HCT116 (cell line): ENCODE results near the gene RBM33. TPM values are rescaled to one million over a fixed set of nuclear protein-coding genes. Genes with fewer than 3 reads are reported as not detected.
"Not testable (repeated sequence)": the region's sequence is repeated elsewhere in the genome, so short reads cannot be mapped to it uniquely, and the experiment has no call there.

Source experiments
- ATAC-seq: fragments of 200-7000 bp; cut with Tn5 transposase; 2 replicates; pipeline ENCODE4 v1.9.1; 2020; ENCODE audit warnings: mild to moderate bottlenecking, moderate library complexity
- BruUV-seq: library from RNA; stranded (reverse); fragments of 400-500 nt; replicated peaks from 2 replicates; lab custom pipeline; 2021; lab: Mats Ljungman, UMichigan
- CTCF ChIA-PET: fragments of 300-600 bp; sonication (Branson Sonifier 250); formaldehyde crosslinking; loops from one replicate; lab custom pipeline; 2021; ENCODE audit warnings: antibody characterized with exemption; lab: Charles Lee
- POLR2A ChIA-PET: fragments of 300-600, 350-600 bp; sonication (Branson Sonifier 250); formaldehyde crosslinking; loops from one replicate; lab custom pipeline; 2021; ENCODE audit warnings: antibody characterized with exemption; lab: Charles Lee
- RAD21 ChIA-PET, 2 experiments: fragments of 300-600 bp; sonication (Branson Sonifier 250); formaldehyde crosslinking; loops; one replicate each; lab custom pipeline; 2023; ENCODE audit warnings: low total read pairs in 2 of 2; ENCODE audit not compliant: uncharacterized antibody in 2 of 2, unreplicated experiment in 2 of 2, low non-redundant PET in 1 of 2; lab: Charles Lee
- DNase-seq: peaks from one replicate; pipeline ENCODE4 v3.0.0-alpha.2; 2010; ENCODE audit warnings: low read depth, low spot score
- H2AFZ ChIP-seq: fragments of 200-600 bp; shearing (Covaris generic), sonication (generic); 2 replicates; pipeline ENCODE4 v1.6.1; 2017; ENCODE audit warnings: low read depth, mixed run types, mixed read lengths, antibody characterized with exemption, low read length; ENCODE audit not compliant: poor library complexity, severe bottlenecking
- H3K27ac ChIP-seq: 2 replicates; pipeline ENCODE4 v1.5.1; 2012; ENCODE audit warnings: low read depth, low read length
- H3K27me3 ChIP-seq: fragments of 200-600 bp; sonication (generic); 2 replicates; pipeline ENCODE4 v1.6.1; 2016; ENCODE audit warnings: mixed run types, low read length, mixed read lengths; ENCODE audit not compliant: insufficient read depth
- H3K36me3 ChIP-seq, 2 experiments: fragments of 200-500 bp in 1 of 2; fragments of 200-600 bp in 1 of 2; sonication (Bioruptor generic) in 1 of 2; sonication (generic) in 1 of 2; 2 replicates each; pipeline versions ENCODE4 v1.5.1 to v1.6.1; 2014 to 2016; ENCODE audit warnings: low read length in 2 of 2, inconsistent platforms in 1 of 2, mixed read lengths in 1 of 2, mixed run types in 1 of 2; ENCODE audit not compliant: insufficient read depth in 2 of 2, control insufficient read depth in 1 of 2
- H3K4me1 ChIP-seq, 2 experiments: fragments of 200-600 bp in 1 of 2; sonication (generic) in 1 of 2; 2 replicates each; pipeline versions ENCODE4 v1.5.1 to v1.6.1; 2012 to 2017; ENCODE audit warnings: low read length in 2 of 2, inconsistent platforms in 1 of 2, mild to moderate bottlenecking in 1 of 2, mixed read lengths in 1 of 2, mixed run types in 1 of 2, moderate library complexity in 1 of 2; ENCODE audit not compliant: insufficient read depth in 2 of 2, control insufficient read depth in 1 of 2
- H3K4me2 ChIP-seq: fragments of 200-600 bp; sonication (generic); 2 replicates; pipeline ENCODE4 v1.6.1; 2017; ENCODE audit warnings: mixed run types, low read length, mixed read lengths
- H3K4me3 ChIP-seq, 2 experiments: fragments of 200-600 bp in 1 of 2; sonication (generic) in 1 of 2; replicated peaks in 1 of 2; 2 replicates each; pipeline ENCODE4 v1.5.1; 2011 to 2016; ENCODE audit warnings: low read length in 2 of 2, control low read depth in 1 of 2, low read depth in 1 of 2, mild to moderate bottlenecking in 1 of 2, mixed read lengths in 1 of 2, mixed run types in 1 of 2
- H3K79me2 ChIP-seq: fragments of 200-600 bp; sonication (generic); 2 replicates; pipeline ENCODE4 v1.6.1; 2017; ENCODE audit warnings: mild to moderate bottlenecking, mixed run types, low read length, moderate library complexity, mixed read lengths; ENCODE audit not compliant: insufficient read depth
- H3K9ac ChIP-seq: fragments of 200-600 bp; sonication (generic); 2 replicates; pipeline ENCODE4 v1.6.1; 2016; ENCODE audit warnings: low read length, mixed read lengths
- H3K9me2 ChIP-seq: fragments of 200-600 bp; sonication (generic), shearing (Covaris generic); 2 replicates; pipeline ENCODE4 v1.6.1; 2017; ENCODE audit warnings: mixed run types, mild to moderate bottlenecking, moderate library complexity; ENCODE audit not compliant: insufficient read depth
- H3K9me3 ChIP-seq, 2 experiments: fragments of 200-500 bp in 1 of 2; fragments of 200-600 bp in 1 of 2; sonication (Bioruptor generic) in 1 of 2; sonication (generic) in 1 of 2; 2 replicates each; pipeline ENCODE4 v1.6.1; 2014 to 2017; ENCODE audit warnings: low read length in 2 of 2, mixed read lengths in 2 of 2, inconsistent platforms in 1 of 2, low read depth in 1 of 2, mild to moderate bottlenecking in 1 of 2, mixed run types in 1 of 2, moderate library complexity in 1 of 2; ENCODE audit not compliant: control insufficient read depth in 1 of 2, insufficient read depth in 1 of 2
- H4K20me1 ChIP-seq: fragments of 200-600 bp; sonication (generic), shearing (Covaris generic); 2 replicates; pipeline ENCODE4 v1.6.1; 2017; ENCODE audit warnings: mixed run types, mild to moderate bottlenecking, moderate library complexity; ENCODE audit not compliant: insufficient read depth
- CBX3 ChIP-seq: IDR thresholded peaks from 2 replicates; pipeline ENCODE4 v1.6.1; 2012; ENCODE audit warnings: low read depth
- CEBPB ChIP-seq: IDR thresholded peaks from 2 replicates; pipeline ENCODE4 v1.6.1; 2012; ENCODE audit warnings: low read depth
- EGR1 ChIP-seq: IDR thresholded peaks from 2 replicates; pipeline ENCODE4 v1.6.1; 2012; ENCODE audit warnings: low read depth
- ELF1 ChIP-seq: IDR thresholded peaks from 2 replicates; pipeline ENCODE4 v1.6.1; 2012; ENCODE audit warnings: low read depth, borderline replicate concordance
- EZH2phosphoT487 ChIP-seq: fragments of 200-600 bp; IDR thresholded peaks from 2 replicates; pipeline ENCODE4 v1.6.1; 2018; ENCODE audit warnings: antibody characterized with exemption, borderline replicate concordance
- FOSL1 ChIP-seq: IDR thresholded peaks from 2 replicates; pipeline ENCODE4 v1.6.1; 2012; ENCODE audit warnings: low read depth
- RAD21 ChIP-seq: IDR thresholded peaks from 2 replicates; pipeline ENCODE4 v1.6.1; 2012; ENCODE audit warnings: low read depth, mild to moderate bottlenecking
- SRF ChIP-seq: IDR thresholded peaks from 2 replicates; pipeline ENCODE4 v1.6.1; 2012; ENCODE audit warnings: low read depth
- ZNF274 ChIP-seq: fragments of 200-500 bp; sonication (Bioruptor generic); IDR thresholded peaks from 2 replicates; pipeline ENCODE4 v1.6.1; 2014; ENCODE audit warnings: mild to moderate bottlenecking, low read depth, low read length, inconsistent platforms
- intact Hi-C: fragments of 100-400 bp; cut with micrococcal nuclease; formaldehyde crosslinking; loops from 2 replicates; pipeline ENCODE4 v1.10.0; 2022
- total RNA-seq: library from RNA; stranded (reverse); gene quantifications from one replicate; pipeline ENCODE4 v1.2.1, GENCODE V29; 2021; ENCODE audit not compliant: unreplicated experiment

RBM33 gene
- total RNA-seq, 1 experiment from 2014 or later: 64.3 TPM

DNA sequence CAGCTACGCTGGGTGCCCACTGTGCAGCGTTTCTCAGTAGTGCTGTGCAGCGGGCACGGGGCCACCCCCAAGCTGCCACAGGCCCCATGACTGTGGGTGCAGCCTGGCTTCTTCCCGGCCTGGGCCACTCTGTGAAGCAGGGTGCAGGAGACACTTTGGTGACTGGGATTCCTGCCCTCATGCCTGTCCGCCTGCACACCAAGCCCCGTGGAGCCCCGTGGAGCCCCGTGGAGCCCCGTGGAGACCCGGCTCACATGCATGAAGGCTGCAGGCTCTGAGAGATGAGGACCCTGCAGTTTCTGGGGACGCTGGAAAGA lies 171.7 kb downstream of the RBM33 start:
- Histone ChIP-seq H3K36me3 (no peaks in the 10 kb centered on the region), H4K20me1 (no peaks in the 10 kb centered on the region), H3K9me3 (no peaks in the 10 kb centered on the region), H3K79me2 (no peaks in the 10 kb centered on the region), H3K4me2 (no peak overlapping the region), H3K9me2 (no peaks in the 10 kb centered on the region), H3K4me1 (peaks cover 0 to 6% of the 10 kb centered on the region in 2 experiments; a peak in 2 of 4 replicates), H2AFZ (no peak overlapping the region), H3K27me3 (0 out of 2 replicates have a peak, but pooled peaks cover 5% of the 10 kb centered on the region), H3K27ac (no peak overlapping the region), H3K9ac (no peak overlapping the region), H3K4me3 (no peak overlapping the region)
- ChIA-PET POLR2A (no interaction called here), RAD21 (interaction anchor here in 1 of 2 experiments (1.2 kb wide), 1 partner anchor 210 kb away, joined by 3 read pairs; no protein-coding TSS in a partner anchor), CTCF (interaction anchor here (1.2 to 1.6 kb wide), 2 partner anchors 145 to 657 kb away, joined by 3 to 5 read pairs; no protein-coding TSS in a partner anchor)
- no peak for ATAC-seq
- DNase-seq: no peak
- no peak for TF ChIP-seq EGR1
- TF ChIP-seq SRF: no peak
- no peak for TF ChIP-seq ZNF274
- TF ChIP-seq RAD21: no peak
- TF ChIP-seq ELF1: no peak
- TF ChIP-seq FOSL1: no peak
- TF ChIP-seq CEBPB: no peak
- intact Hi-C loops: loop anchor here (5.0 kb wide), 1 partner anchor 146 kb away; no protein-coding TSS in a partner anchor
- no TSS peak for BruUV-seq

DNA sequence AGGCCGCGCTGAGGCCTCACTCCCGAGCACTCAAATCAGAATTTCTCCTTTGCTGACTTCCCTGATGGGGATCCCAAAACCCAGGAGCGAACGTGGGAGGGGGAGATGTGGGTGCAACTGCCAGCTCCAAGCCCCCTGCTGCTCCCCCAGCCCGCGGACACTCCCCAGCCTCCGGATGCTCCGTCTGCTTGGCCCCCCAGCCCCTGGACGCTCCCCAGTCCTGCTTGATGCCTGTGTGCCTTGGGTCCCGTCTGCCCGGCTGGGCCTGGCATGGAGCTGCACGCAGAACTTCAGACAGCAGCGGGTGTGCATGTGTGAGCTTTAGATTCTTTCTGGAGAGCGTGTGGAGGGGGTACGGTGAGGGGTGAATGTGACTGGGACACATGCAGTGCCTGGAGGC lies 172.5 kb downstream of the RBM33 start:
- no peaks in the 10 kb centered on the region for H3K9me2 ChIP-seq
- DNase-seq (no peak), ATAC-seq (no peak)
- H2AFZ ChIP-seq: no peak overlapping the region
- intact Hi-C loops: loop anchor here (5.0 kb wide), 1 partner anchor 145 kb away; no protein-coding TSS in a partner anchor
- no peak overlapping the region for H3K9ac ChIP-seq
- H3K4me3 ChIP-seq: no peak overlapping the region
- H3K79me2 ChIP-seq: no peaks in the 10 kb centered on the region
- peaks cover 0 to 6% of the 10 kb centered on the region in 2 experiments; a peak in 2 of 4 replicates for H3K4me1 ChIP-seq
- POLR2A ChIA-PET: no interaction called here
- BruUV-seq: no TSS peak
- H3K27ac ChIP-seq: no peak overlapping the region
- no peaks in the 10 kb centered on the region for H3K36me3 ChIP-seq
- no peaks in the 10 kb centered on the region for H4K20me1 ChIP-seq
- RAD21 ChIA-PET: interaction anchor here in 1 of 2 experiments (0.5 to 1.2 kb wide), 2 partner anchors 173 to 209 kb away, joined by 3 read pairs; no protein-coding TSS in a partner anchor
- CTCF ChIA-PET: interaction anchor here (1.2 to 1.6 kb wide), 2 partner anchors 144 to 656 kb away, joined by 3 to 5 read pairs; no protein-coding TSS in a partner anchor
- 0 out of 2 replicates have a peak, but pooled peaks cover under 1% of the 10 kb centered on the region for H3K27me3 ChIP-seq
- TF ChIP-seq EZH2phosphoT487 (no peak), CBX3 (no peak), SRF (no peak), RAD21 (no peak)
- H3K9me3 ChIP-seq: no peaks in the 10 kb centered on the region
- H3K4me2 ChIP-seq: no peak overlapping the region

DNA sequence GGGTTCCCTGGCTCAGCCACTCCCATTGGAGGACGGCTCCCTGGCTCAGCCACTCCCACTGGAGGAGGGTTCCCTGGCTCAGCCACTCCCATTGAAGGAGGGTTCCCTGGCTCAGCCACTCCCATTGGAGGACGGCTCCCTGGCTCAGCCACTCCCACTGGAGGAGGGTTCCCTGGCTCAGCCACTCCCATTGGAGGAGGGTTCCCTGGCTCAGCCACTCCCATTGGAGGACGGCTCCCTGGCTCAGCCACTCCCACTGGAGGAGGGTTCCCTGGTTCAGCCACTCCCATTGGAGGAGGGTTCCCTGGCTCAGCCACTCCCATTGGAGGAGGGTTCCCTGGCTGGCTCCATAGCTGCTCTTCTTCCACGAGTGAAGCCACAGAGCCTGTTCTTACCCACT lies 173.1 kb downstream of the RBM33 start:
- H3K9me3 ChIP-seq, H3K79me2 ChIP-seq, H3K4me2 ChIP-seq, H3K4me1 ChIP-seq, H4K20me1 ChIP-seq, H2AFZ ChIP-seq, BruUV-seq, ATAC-seq, H3K9me2 ChIP-seq, DNase-seq, POLR2A ChIA-PET, H3K36me3 ChIP-seq, RAD21 ChIA-PET, H3K27ac ChIP-seq, H3K9ac ChIP-seq, H3K27me3 ChIP-seq, H3K4me3 ChIP-seq: not testable (repeated sequence)
- CTCF ChIA-PET: interaction anchor here (1.6 kb wide), 1 partner anchor 144 kb away, joined by 3 read pairs; no protein-coding TSS in a partner anchor
- intact Hi-C loops: loop anchor here (5.0 kb wide), 1 partner anchor 145 kb away; no protein-coding TSS in a partner anchor
